Uterus (tissue), 4 donors: ENCODE data around the gene WNK1. TPM values are rescaled to one million over a fixed set of nuclear protein-coding genes. Genes with fewer than 3 reads are reported as not detected.
"Not testable (repeated sequence)": the region's sequence is repeated elsewhere in the genome, so short reads cannot be mapped to it uniquely, and the experiment has no call there.

Experiments used
- DNase-seq, 2 donors: peaks; one replicate each; pipeline ENCODE4 v3.0.0-alpha.2; 2019 to 2020
- H3K27ac ChIP-seq, 2 donors: fragments of 200-600 bp; sonication (generic); 1 replicate in 1 of 2; 2 replicates in 1 of 2; pipeline ENCODE4 v1.5.1; 2016 to 2018
- H3K27me3 ChIP-seq, 2 donors: fragments of 200-600 bp; sonication (generic); one replicate each; pipeline ENCODE4 v1.5.1; 2018 to 2019; ENCODE audit warnings: control low read depth in 1 of 2
- H3K36me3 ChIP-seq, 2 donors: fragments of 200-600 bp; sonication (generic); one replicate each; pipeline ENCODE4 v1.5.1; 2019; ENCODE audit warnings: control low read depth in 1 of 2
- H3K4me1 ChIP-seq, 2 donors: fragments of 200-600 bp; sonication (generic); one replicate each; pipeline ENCODE4 v1.5.1; 2018 to 2019; ENCODE audit warnings: control low read depth in 1 of 2
- H3K4me3 ChIP-seq, 2 donors: fragments of 200-600 bp; sonication (generic); 1 replicate in 1 of 2; 2 replicates in 1 of 2; pipeline ENCODE4 v1.5.1; 2018 to 2019; ENCODE audit warnings: mild to moderate bottlenecking in 1 of 2
- H3K9me3 ChIP-seq, 2 donors: fragments of 200-600 bp; sonication (generic); one replicate each; pipeline ENCODE4 v1.5.1; 2019; ENCODE audit warnings: control low read depth in 1 of 2
- POLR2A ChIP-seq, 2 donors: fragments of 450-650 bp; IDR thresholded peaks; one replicate each; pipeline ENCODE4 v1.6.1; 2016; ENCODE audit warnings: antibody characterized with exemption in 2 of 2, mild to moderate bottlenecking in 1 of 2, moderate library complexity in 1 of 2
- intact Hi-C: fragments of 100-400 bp; cut with DNase I; formaldehyde crosslinking; loops from one replicate; pipeline ENCODE4 v1.15.1; 2023; ENCODE audit warnings: low total_unique reads
- total RNA-seq, 4 donors: library from RNA; depleted of rRNA in 3 of 4; stranded (reverse); fragments of >200 nt in 3 of 4; gene quantifications; one replicate each; pipeline versions ENCODE4 v1.1.0 to v1.2.4, GENCODE V29; 2014 to 2023
- TF ChIP-seq, protein P1 (sequence below), 4 experiments: fragments of 200-600 bp in 2 of 4; fragments of 450-650 bp in 2 of 4; sonication (generic) in 2 of 4; IDR thresholded peaks; one replicate each; pipeline ENCODE4 v1.5.1; 2016 to 2019; ENCODE audit warnings: antibody characterized with exemption in 4 of 4, mild to moderate bottlenecking in 2 of 4, moderate library complexity in 1 of 4
- donor health status: DM: yes; HTN: yes; CAD: no.

The WNK1 gene
- total RNA-seq, 4 donors from 2014 or later = 57.1 to 208 (median 81.0) TPM

GRCh38 chr12:846421-846820 lies 94.0 kb downstream of the WNK1 start:
- Histone ChIP-seq H3K36me3 (no peaks in the 10 kb centered on the region), H3K4me1 (peaks cover 0 to 4% of the 10 kb centered on the region in 2 donors), H3K27me3 (no peaks in the 10 kb centered on the region), H3K27ac (no peak overlapping the region), H3K4me3 (no peak overlapping the region), H3K9me3 (no peaks in the 10 kb centered on the region)
- intact Hi-C loops = no loop called here
- no peak for TF ChIP-seq POLR2A (IDR thresholded peaks at IDR 0.05)
- TF ChIP-seq, protein P1, sequence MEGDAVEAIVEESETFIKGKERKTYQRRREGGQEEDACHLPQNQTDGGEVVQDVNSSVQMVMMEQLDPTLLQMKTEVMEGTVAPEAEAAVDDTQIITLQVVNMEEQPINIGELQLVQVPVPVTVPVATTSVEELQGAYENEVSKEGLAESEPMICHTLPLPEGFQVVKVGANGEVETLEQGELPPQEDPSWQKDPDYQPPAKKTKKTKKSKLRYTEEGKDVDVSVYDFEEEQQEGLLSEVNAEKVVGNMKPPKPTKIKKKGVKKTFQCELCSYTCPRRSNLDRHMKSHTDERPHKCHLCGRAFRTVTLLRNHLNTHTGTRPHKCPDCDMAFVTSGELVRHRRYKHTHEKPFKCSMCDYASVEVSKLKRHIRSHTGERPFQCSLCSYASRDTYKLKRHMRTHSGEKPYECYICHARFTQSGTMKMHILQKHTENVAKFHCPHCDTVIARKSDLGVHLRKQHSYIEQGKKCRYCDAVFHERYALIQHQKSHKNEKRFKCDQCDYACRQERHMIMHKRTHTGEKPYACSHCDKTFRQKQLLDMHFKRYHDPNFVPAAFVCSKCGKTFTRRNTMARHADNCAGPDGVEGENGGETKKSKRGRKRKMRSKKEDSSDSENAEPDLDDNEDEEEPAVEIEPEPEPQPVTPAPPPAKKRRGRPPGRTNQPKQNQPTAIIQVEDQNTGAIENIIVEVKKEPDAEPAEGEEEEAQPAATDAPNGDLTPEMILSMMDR (IDR thresholded peaks at IDR 0.05) = no peak
- no peak for DNase-seq

DNA sequence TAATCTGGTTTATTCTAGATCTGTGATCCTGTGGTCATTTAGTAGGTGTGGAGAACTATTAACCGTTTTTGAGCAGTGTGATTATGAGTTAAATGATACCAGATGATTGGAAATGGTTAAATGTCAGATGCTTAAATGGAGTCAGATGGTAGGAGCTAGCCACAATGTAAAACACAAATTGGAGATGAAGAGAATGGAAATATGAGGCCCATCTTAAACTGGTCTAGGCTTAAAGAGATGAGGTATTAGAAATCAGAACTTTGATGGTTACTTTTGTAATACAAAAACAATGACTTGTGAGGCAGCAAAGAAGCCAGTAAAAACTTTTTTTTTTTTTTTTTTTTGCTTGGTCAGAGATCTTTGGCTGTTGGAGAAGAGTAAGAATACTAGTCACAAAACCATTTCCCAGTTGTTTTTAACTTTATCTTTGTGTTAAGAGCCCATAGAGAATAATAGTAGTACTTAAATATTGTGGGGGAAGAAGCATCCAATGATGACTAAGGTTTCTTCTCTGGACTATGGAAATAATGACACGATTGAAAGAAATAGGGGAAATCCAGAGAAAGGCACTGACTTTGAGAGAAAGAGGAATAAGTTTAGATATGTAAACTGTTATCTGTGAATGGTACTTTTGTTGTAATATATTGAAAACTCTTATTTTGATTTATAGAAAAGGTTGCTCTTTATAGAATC lies 95.9 kb downstream of the WNK1 start:
- Histone ChIP-seq H3K9me3 (no peaks in the 10 kb centered on the region), H3K4me1 (peaks cover 0 to 4% of the 10 kb centered on the region in 2 donors), H3K36me3 (no peaks in the 10 kb centered on the region), H3K27me3 (no peaks in the 10 kb centered on the region), H3K27ac (no peak overlapping the region), H3K4me3 (no peak overlapping the region)
- TF ChIP-seq, protein P1 (IDR thresholded peaks at IDR 0.05) = no peak
- TF ChIP-seq POLR2A (IDR thresholded peaks at IDR 0.05) = no peak
- no peak for DNase-seq
- intact Hi-C loops = no loop called here

DNA sequence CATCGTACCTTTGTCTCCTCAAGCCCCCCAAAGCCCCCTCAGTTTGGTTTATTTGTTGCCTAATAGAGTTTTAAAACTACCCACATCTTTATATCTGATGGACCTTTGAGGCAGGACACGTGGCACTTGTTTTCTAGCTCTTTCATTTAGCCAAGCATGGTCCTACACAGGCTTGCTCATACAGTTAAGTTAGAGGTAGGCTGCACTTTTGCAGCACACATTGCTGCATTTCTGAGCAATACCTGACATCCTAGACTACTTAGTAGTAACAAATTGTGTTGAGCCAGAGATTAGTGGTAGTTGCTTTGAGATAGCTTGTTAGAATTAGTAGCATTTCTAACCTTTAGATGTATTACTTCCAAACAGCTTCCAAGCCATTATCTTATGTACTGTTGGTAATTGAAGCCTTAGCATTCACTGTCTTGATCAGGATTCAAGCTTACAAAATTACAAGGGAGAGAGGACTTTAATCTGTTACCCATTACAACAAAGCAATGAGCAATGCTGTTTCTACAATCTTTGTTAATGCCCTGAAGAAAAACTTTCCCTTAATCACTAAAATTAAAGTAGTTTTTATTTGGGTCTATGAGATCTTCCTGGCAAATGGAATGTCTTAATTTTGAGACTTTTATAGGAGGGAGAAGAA lies 96.6 kb downstream of the WNK1 start:
- Histone ChIP-seq H3K27me3 (no peaks in the 10 kb centered on the region), H3K4me3 (no peak overlapping the region), H3K4me1 (peaks cover 0 to 4% of the 10 kb centered on the region in 2 donors), H3K9me3 (no peaks in the 10 kb centered on the region), H3K36me3 (no peaks in the 10 kb centered on the region), H3K27ac (no peak overlapping the region)
- no peak for TF ChIP-seq POLR2A (IDR thresholded peaks at IDR 0.05)
- DNase-seq = no peak
- intact Hi-C loops = no loop called here

DNA sequence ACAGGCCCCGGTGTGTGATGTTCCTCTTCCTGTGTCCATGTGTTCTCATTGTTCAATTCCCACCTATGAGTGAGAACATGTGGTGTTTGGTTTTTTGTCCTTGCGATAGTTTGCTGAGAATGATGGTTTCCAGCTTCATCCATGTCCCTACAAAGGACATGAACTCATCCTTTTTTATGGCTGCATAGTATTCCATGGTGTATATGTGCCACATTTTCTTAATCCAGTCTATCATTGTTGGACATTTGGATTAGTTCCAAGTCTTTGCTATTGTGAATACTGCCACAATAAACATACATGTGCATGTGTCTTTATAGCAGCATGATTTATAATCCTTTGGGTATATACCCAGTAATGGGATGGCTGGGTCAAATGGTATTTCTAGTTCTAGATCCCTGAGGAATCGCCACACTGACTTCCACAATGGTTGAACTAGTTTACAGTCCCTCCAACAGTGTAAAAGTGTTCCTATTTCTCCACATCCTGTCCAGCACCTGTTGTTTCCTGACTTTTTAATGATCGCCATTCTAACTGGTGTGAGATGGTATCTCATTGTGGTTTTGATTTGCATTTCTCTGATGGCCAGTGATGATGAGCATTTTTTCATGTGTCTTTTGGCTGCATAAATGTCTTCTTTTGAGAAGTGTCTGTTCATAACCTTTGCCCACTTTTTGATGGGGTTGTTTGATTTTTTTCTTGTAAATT lies 97.5 kb downstream of the WNK1 start:
- intact Hi-C loops, DNase-seq, H3K27me3 ChIP-seq, H3K9me3 ChIP-seq, H3K4me1 ChIP-seq, H3K27ac ChIP-seq, H3K36me3 ChIP-seq, H3K4me3 ChIP-seq: not testable (repeated sequence)

DNA sequence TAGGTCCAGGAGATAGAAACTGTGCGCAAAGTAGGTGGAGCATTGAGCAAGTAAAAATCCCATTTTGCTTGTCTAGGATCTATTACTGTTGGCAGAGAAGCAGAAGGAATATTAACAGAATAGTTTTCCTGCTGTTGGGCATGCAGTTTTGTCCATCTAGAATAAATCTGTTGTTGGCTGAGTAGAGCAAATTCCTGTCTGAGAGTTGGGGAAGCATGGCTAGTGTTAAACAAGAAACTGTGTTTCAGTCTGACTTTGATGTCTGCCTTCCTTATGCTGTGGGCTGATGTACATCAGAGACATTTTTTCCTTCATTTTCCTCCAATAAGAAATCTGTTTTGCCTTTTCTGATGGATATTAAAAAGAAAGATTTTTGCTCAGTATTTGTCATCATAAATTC lies 99.0 kb downstream of the WNK1 start:
- Histone ChIP-seq H3K4me1 (peaks cover 0 to 4% of the 10 kb centered on the region in 2 donors), H3K9me3 (no peaks in the 10 kb centered on the region), H3K4me3 (no peak overlapping the region), H3K27me3 (no peaks in the 10 kb centered on the region), H3K27ac (peak overlapping the region; percentile 53 to 61), H3K36me3 (no peaks in the 10 kb centered on the region)
- no peak for DNase-seq
- intact Hi-C loops = no loop called here
- TF ChIP-seq, protein P1 (IDR thresholded peaks at IDR 0.05) = no peak
- TF ChIP-seq POLR2A (IDR thresholded peaks at IDR 0.05) = no peak

GRCh38 chr12:851913-852312 lies 99.5 kb downstream of the WNK1 start:
- no peaks in the 10 kb centered on the region for H3K27me3 ChIP-seq
- H3K9me3 ChIP-seq = no peaks in the 10 kb centered on the region
- TF ChIP-seq, protein P1 (IDR thresholded peaks at IDR 0.05) = no peak
- no peak for TF ChIP-seq POLR2A (IDR thresholded peaks at IDR 0.05)
- DNase-seq = no peak
- peak overlapping the region; percentile 53 to 61 for H3K27ac ChIP-seq
- no peaks in the 10 kb centered on the region for H3K36me3 ChIP-seq
- intact Hi-C loops = no loop called here
- H3K4me3 ChIP-seq = no peak overlapping the region
- peaks cover 0 to 4% of the 10 kb centered on the region in 2 donors for H3K4me1 ChIP-seq
